Skeletal muscle satellite cell (primary cell): Measurements from ENCODE around the gene ANXA6.

Experiments used
- H3K27me3 ChIP-seq: 2 replicates; pipeline ENCODE4 v1.7.0; 2013; ENCODE audit warnings: low read length; ENCODE audit not compliant: control insufficient read depth, insufficient read depth
- H3K36me3 ChIP-seq: 2 replicates; pipeline ENCODE4 v1.7.0; 2013; ENCODE audit warnings: mild to moderate bottlenecking, control low read depth, low read length; ENCODE audit not compliant: insufficient read depth
- H3K4me1 ChIP-seq: 2 replicates; pipeline ENCODE4 v1.7.0; 2013; ENCODE audit warnings: low read length; ENCODE audit not compliant: control insufficient read depth, insufficient read depth
- H3K4me2 ChIP-seq: 2 replicates; pipeline ENCODE4 v1.7.0; 2013; ENCODE audit warnings: mild to moderate bottlenecking, low read length
- H3K4me3 ChIP-seq: 2 replicates; pipeline ENCODE4 v1.7.0; 2013; ENCODE audit warnings: low read length
- H3K9ac ChIP-seq: 2 replicates; pipeline ENCODE4 v1.7.0; 2013; ENCODE audit warnings: mild to moderate bottlenecking, low read depth, low read length, moderate library complexity
- H3K9me3 ChIP-seq: replicated peaks from 2 replicates; pipeline ENCODE4 v1.7.0; 2013; ENCODE audit warnings: mild to moderate bottlenecking, control low read depth, low read length

The ANXA6 gene

DNA sequence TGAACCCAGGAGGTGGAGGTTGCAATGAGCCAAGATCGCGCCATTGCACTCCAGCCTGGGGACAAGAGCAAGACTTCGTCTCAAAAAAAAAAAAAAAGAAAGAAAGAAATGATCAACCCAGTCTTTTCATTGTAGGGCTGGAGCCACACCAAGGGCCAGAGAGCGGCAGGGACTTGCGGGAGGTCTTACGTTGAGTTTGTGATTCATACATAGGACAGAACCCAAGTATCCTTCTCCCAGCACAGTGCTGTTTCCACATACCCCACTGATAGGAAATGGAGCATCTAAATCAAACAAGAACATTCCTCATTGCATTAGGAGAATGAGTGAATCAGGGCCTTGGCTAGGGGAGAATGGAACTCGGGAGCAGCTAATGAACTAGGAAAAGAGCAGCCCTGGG is 73.2 kb downstream of the ANXA6 start:
- no peak overlapping the region for H3K9ac ChIP-seq
- peaks cover 68% of the 10 kb centered on the region for H3K4me1 ChIP-seq
- no peaks in the 10 kb centered on the region for H3K9me3 ChIP-seq
- H3K27me3 ChIP-seq: no peaks in the 10 kb centered on the region
- no peaks in the 10 kb centered on the region for H3K36me3 ChIP-seq
- H3K4me3 ChIP-seq: no peak overlapping the region
- no peak overlapping the region for H3K4me2 ChIP-seq

DNA sequence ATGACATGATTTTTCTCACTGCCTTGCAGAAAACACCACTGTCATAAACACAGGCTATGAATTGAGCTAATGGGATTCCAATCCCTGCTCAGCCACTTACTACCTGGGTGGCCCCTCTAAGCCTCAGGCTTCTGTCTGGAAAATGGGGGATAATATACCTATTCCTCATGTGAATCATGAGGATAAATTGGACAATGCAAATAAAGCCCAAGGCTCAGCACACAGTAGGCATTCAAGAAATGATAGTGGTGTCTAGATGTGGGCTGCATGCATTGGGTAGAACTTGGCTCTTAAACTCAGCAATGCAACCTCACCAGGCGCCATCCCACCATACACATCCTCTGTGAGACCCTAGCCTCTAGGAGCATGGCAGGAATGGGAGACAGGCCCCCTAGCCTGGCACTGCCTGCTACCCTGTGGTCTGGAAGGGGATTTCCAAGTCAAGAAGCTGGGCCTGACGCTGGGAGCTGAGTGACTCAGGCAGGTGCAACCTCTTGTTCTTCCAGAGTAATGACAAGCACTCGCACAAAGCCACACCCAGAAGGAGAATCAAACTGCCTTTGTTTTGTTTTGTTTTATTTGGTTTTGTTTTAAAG is 74.4 kb downstream of the ANXA6 start:
- peak overlapping the region; percentile 16 for H3K9ac ChIP-seq
- H3K4me2 ChIP-seq: peak overlapping the region; percentile 45
- no peaks in the 10 kb centered on the region for H3K27me3 ChIP-seq
- no peaks in the 10 kb centered on the region for H3K36me3 ChIP-seq
- H3K4me3 ChIP-seq: no peak overlapping the region
- no peaks in the 10 kb centered on the region for H3K9me3 ChIP-seq
- peaks cover 79% of the 10 kb centered on the region for H3K4me1 ChIP-seq

DNA sequence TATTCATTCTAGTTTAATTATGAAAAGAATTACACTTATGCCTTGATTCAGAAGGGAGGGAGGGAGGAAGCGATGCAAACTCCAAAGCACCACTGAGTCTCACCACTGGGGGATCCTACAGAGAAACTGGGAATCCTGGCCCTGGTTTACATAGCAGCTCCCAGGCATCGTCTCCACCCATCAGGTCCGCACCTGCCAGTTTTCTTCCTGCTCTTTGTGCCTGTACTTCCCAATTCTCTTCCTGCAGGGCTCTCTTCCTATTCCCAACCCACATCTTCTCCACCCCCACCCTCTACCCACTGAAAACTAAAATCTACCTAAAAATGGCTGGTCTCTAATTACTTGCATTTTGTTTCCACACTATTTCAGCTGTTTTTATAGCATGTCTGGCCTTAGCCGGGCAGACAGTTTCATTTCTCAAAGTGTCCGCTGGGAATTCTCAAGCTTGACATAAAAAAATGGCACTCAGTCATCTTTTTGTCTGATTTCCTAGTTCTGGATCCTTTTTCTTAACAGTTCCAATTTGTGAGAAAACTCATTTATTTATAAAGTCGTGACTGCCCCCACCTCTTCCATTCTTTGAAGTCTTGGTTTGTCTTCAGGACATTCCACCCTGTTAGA is 75.2 kb downstream of the ANXA6 start:
- H3K4me1 ChIP-seq: peaks cover 83% of the 10 kb centered on the region
- H3K4me3 ChIP-seq: peak overlapping the region; percentile 93
- no peaks in the 10 kb centered on the region for H3K27me3 ChIP-seq
- peak overlapping the region; percentile 98 for H3K4me2 ChIP-seq
- H3K9me3 ChIP-seq: no peaks in the 10 kb centered on the region
- peak overlapping the region; percentile 99 for H3K9ac ChIP-seq
- no peaks in the 10 kb centered on the region for H3K36me3 ChIP-seq

DNA sequence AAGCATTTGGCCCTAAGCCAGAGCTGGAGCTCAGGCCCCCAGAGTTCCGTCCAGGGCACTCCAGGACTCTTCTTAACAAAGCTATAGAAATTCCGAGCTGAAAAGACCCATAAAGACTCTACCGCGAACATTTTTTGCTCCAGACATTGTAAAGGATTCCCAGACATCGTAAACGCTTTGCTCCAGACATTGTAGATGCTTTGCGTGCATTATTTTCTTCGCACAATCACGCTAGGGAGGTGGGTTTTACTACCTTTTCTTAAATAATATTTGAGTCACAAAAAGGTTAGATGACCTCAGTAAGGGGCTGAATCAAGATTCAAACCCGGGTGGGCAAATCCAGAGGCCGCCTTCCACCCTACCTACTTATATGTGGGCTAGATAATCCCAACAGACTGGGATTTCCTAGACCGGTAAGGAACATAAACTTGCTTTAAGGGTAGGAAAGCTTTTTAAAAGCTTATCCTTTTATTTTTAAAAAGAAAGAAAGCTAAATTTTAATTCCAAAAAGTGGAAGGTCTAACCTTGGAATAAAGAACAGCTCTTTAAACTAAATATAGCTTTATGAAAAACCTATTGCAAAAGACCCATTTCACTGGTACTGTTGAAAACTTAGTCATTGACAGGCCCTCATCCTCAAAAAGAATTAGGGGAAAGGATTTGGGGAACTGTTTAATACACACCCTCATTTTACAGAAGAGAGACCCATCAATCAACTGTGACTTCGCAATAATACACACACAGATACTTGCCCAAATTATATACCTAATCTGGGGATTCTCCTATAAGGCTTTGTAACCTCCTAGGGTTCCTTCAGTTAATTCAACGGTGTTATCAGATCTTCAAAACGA is 75.9 kb downstream of the ANXA6 start:
- H3K4me1 ChIP-seq: peaks cover 83% of the 10 kb centered on the region
- no peaks in the 10 kb centered on the region for H3K9me3 ChIP-seq
- H3K9ac ChIP-seq: peak overlapping the region; percentile 99
- H3K36me3 ChIP-seq: no peaks in the 10 kb centered on the region
- peak overlapping the region; percentile 93 for H3K4me3 ChIP-seq
- peak overlapping the region; percentile 98 for H3K4me2 ChIP-seq
- H3K27me3 ChIP-seq: no peaks in the 10 kb centered on the region

DNA sequence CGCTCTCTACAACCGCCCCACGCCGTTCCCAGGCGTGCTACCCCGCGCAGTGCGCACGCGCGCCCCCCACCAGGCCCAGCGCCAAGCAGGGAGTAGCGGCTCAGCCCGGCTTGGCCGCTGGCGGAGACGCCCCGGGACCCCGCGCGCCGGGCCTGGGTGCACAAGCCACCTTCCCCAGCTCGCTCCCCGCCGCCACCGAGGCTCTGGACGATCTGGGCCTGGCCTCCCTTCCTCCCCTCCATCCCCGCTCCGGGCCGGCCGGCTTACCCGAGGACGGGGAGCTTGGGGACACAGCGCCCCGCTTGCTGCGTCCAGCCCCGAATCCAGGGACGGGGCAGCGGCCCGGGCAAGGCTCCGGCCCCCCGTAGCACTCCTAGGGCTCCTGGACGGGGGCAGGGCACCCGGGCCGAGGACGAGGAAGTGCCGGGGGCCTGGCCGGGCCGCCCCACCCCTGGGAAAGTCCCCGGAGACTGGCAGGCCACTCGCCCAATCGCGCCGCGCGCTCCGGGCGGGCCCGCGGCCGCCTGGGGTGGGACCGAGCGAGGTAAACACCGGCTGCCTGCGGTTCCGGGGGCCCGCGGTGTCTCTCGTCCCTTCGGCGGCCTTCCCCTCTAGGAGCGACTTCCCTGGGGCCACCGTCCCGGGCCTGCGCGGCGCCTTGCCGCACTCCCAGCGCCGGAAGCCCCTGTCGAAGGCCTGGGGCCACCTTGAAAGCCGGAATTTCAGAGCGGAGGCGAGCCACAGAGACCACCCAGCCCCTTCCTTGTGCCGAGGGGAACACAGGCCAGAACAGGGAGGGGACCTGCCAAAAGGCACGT is 76.8 kb downstream of the ANXA6 start, which contains the start of gene TNIP1:
TSS of gene TNIP1 (minus strand) at position 422 of the 818 bp plus-strand sequence. CDS start 15,939 bp downstream, outside the sequence.
- no peaks in the 10 kb centered on the region for H3K36me3 ChIP-seq
- peak within 1 kb of the TSS; percentile 93 for H3K4me3 ChIP-seq
- peak within 1 kb of the TSS; percentile 99 for H3K9ac ChIP-seq
- peaks cover 84% of the 10 kb centered on the region for H3K4me1 ChIP-seq
- H3K27me3 ChIP-seq: no peaks in the 10 kb centered on the region
- H3K4me2 ChIP-seq: peak within 1 kb of the TSS; percentile 98
- no peaks in the 10 kb centered on the region for H3K9me3 ChIP-seq

DNA sequence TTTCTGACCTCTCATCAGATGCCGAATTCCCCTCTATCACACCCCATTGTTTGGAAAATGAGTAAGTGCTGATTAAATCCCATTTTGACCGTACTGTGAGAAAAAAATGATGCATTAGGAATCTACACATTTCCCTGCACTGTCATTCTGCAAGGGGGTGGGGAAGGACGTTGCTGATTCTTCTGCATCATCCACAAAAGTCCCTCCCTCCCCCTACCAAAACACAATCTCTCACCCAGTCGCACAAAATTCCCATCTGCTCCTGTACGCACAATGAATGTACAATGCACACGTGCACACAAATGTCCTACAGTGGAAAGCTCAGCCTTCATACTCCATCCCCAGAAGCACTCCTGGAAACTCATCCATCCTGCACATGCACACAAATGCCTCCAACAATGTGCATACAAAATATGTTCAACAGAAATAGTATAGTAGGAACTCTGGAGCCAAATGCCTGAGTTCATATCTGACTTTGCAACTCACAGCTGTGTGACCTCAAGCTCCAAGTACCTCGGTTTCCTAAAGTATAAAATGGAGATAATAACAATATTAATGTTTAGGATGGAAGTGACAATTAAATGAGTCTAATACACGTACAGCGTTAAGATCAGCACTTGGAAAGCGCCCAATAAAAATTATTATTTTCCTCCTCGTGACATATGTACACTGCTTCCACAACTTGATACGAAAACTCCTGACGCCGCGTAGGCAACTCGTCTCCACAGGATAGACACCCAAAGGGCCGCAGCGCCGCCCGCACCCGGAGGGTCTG is 77.6 kb downstream of the ANXA6 start:
- Histone ChIP-seq H3K4me3 (peak overlapping the region; percentile 93), H3K4me2 (peak overlapping the region; percentile 98), H3K36me3 (no peaks in the 10 kb centered on the region), H3K9ac (peak overlapping the region; percentile 99), H3K27me3 (no peaks in the 10 kb centered on the region), H3K4me1 (peaks cover 84% of the 10 kb centered on the region), H3K9me3 (no peaks in the 10 kb centered on the region)

DNA sequence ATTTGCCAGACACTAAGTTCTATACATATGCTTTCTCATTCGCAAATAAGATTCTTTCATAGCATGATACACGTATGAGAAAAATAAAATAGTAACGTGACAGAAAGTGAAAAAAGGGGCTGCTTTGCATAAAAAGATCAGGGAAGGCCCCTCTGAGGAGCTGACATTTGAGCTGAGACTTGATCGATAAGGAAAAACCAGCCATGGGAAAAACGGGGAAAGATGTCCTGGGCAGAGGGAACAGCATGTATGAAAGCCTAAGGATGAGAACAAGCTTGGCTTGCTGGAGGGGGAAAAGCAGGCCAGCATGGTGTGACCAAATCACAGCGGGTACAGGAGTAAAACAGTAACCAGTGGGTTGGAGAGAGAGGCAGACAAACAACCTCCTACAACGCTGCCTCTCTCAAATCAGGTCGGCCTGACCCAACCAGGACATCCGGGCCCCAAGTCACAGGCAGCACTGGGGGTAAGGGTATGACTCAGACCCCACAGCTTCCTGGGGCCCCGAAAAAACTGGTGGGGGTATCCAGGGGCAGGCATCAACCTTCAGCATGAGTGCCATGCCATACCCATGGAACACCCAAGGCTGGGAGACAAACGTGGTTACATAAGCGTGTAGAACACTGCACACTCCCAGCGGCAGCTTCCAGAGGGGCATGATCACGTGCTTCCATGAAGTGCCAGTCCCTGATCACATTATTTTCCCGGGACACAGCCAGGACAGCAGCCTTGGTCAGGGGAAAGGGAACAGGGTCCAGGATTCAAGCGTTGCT is 78.9 kb downstream of the ANXA6 start:
- Histone ChIP-seq H3K9me3 (no peaks in the 10 kb centered on the region), H3K36me3 (no peaks in the 10 kb centered on the region), H3K4me3 (peak overlapping the region; percentile 93), H3K9ac (peak overlapping the region; percentile 99), H3K4me1 (peaks cover 77% of the 10 kb centered on the region), H3K27me3 (no peaks in the 10 kb centered on the region), H3K4me2 (peak overlapping the region; percentile 98)

DNA sequence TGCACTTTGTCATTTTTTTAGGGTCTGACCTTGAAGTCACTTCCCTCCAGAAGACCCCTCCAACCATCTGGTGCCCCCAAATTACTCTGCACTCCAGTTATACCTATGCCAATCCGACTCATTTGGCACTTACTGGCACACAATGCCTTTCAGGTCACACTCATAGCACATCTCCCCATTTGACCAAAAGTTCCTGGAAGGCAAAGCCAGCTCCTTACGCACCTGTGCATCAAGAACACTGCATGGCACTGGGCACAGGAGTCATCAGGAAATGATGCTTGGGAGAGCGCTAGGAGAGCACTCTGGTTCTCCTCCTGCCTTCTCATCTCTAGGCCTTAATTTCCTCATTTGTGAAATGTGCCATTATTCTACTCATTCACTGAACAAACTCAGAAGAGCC is 79.6 kb downstream of the ANXA6 start:
- H3K4me3 ChIP-seq: no peak overlapping the region
- no peaks in the 10 kb centered on the region for H3K27me3 ChIP-seq
- peak overlapping the region; percentile 98 for H3K4me2 ChIP-seq
- H3K4me1 ChIP-seq: peaks cover 73% of the 10 kb centered on the region
- no peaks in the 10 kb centered on the region for H3K36me3 ChIP-seq
- H3K9ac ChIP-seq: peak overlapping the region; percentile 99
- H3K9me3 ChIP-seq: no peaks in the 10 kb centered on the region

DNA sequence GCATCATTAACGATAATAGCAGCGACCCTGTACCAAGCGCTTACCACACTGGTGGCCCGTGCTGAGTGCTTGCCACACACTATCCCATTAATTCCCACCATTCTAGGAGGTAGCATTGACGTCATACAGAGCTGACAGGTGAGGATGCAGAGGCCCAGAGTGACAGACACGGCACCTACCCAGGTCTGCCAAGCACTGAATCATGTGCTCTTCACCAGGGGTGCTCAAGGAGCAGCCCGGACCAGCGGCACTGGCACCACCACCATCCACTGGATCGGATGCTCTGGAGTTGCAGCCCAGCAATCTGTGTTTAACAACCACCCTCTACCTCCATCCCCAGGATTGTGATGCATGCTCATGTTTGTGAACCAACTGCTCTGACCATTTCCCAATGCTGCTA is 80.2 kb downstream of the ANXA6 start:
- Histone ChIP-seq H3K4me2 (no peak overlapping the region), H3K4me3 (no peak overlapping the region), H3K9ac (no peak overlapping the region), H3K4me1 (peaks cover 73% of the 10 kb centered on the region), H3K27me3 (no peaks in the 10 kb centered on the region), H3K9me3 (no peaks in the 10 kb centered on the region), H3K36me3 (no peaks in the 10 kb centered on the region)

DNA sequence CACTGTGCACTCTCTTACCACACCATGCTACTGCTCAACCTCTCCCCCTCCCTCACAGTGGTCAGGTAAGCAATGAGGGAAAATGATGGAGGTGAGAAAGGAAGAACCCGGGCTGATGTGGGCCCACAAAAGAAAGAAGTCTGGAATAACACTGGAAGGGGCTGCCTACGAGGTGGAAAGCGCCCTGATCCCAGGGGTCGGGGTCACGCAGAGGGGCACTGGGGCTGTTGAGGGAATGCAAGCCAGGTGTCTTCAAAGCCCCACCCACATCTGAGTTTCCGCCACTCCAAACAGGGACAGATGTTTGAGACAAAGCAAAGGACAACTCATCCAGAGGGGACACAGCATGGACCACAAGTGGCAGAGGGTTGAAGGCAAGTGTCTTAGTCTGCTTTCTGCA is 81.0 kb downstream of the ANXA6 start:
- H3K4me3 ChIP-seq: peak overlapping the region; percentile 46
- H3K27me3 ChIP-seq: no peaks in the 10 kb centered on the region
- peak overlapping the region; percentile 66 for H3K4me2 ChIP-seq
- no peaks in the 10 kb centered on the region for H3K36me3 ChIP-seq
- H3K9ac ChIP-seq: peak overlapping the region; percentile 55
- no peaks in the 10 kb centered on the region for H3K9me3 ChIP-seq
- peaks cover 73% of the 10 kb centered on the region for H3K4me1 ChIP-seq
